Duodenal mucosa (tissue), 2 donors: ENCODE measurements around the gene SPDYE6.

Experiments
- H3K27ac ChIP-seq: one replicate; pipeline ENCODE4 v1.7.0; 2013; ENCODE audit warnings: low read depth, low read length
- H3K27me3 ChIP-seq, 2 donors: one replicate each; pipeline ENCODE4 v1.7.0; 2013; ENCODE audit warnings: low read length in 2 of 2, control low read depth in 1 of 2; ENCODE audit not compliant: insufficient read depth in 2 of 2, control insufficient read depth in 1 of 2
- H3K36me3 ChIP-seq, 2 donors: one replicate each; pipeline ENCODE4 v1.7.0; 2013; ENCODE audit warnings: low read length in 2 of 2, control low read depth in 1 of 2; ENCODE audit not compliant: insufficient read depth in 2 of 2, control insufficient read depth in 1 of 2
- H3K4me1 ChIP-seq, 2 donors: one replicate each; pipeline ENCODE4 v1.7.0; 2013; ENCODE audit warnings: low read length in 2 of 2, control low read depth in 1 of 2; ENCODE audit not compliant: insufficient read depth in 2 of 2, control insufficient read depth in 1 of 2
- H3K4me3 ChIP-seq, 2 donors: one replicate each; pipeline ENCODE4 v1.7.0; 2013; ENCODE audit warnings: low read length in 2 of 2, low read depth in 1 of 2
- H3K9ac ChIP-seq, 2 donors: one replicate each; pipeline ENCODE4 v1.7.0; 2013; ENCODE audit warnings: low read length in 2 of 2, low read depth in 1 of 2
- H3K9me3 ChIP-seq, 2 donors: one replicate each; pipeline ENCODE4 v1.7.0; 2013; ENCODE audit warnings: low read length in 2 of 2, control low read depth in 1 of 2; ENCODE audit not compliant: control insufficient read depth in 1 of 2

The SPDYE6 gene

GRCh38 chr7:102318482-102318971, 37.7 kb downstream of the SPDYE6 start:
- Histone ChIP-seq H3K4me1 (peaks cover 0 to 5% of the 10 kb centered on the region in 2 donors), H3K27ac (no peak overlapping the region), H3K9me3 (no peaks in the 10 kb centered on the region), H3K27me3 (peaks cover 0 to 4% of the 10 kb centered on the region in 2 donors), H3K9ac (no peak overlapping the region), H3K4me3 (no peak overlapping the region), H3K36me3 (no peaks in the 10 kb centered on the region)

DNA sequence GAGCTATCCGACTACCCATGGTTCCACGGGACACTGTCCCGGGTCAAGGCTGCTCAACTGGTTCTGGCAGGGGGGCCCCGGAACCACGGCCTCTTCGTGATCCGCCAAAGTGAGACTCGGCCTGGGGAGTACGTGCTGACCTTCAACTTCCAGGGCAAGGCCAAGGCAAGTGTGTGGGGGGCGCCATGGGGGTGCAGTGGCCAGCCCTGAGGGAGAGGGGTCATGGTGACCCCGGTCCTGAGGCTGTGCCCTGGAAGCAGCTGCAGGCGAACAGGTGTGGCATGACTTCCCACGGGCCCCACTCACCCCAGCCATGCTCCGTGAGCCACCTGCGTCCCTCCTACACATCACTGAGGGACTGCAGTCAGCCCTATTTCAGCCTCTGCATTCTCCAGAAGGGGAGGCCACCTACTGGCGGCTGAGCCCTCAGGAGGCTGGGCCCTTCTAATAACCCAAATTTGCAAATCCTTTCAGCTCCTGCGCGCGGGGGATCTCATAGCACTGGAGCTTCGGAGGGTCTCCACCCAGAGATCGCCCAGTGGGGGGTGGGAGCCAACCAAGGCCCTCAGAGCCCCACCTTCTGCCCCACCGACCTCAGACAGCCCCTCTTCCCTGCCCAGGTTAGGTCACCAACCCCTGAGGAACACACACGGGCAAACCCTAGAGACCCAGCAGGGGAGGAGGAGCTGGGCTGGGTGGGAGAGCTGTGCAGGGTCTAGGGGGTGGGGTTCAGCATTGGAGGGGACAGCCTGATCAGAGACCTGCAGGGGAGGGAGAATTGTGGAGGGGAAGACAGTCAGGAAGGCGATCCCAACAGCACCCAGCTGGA, 38.8 kb downstream of the SPDYE6 start:
- Histone ChIP-seq H3K27me3 (peaks cover 0 to 4% of the 10 kb centered on the region in 2 donors), H3K4me1 (peaks cover 0 to 5% of the 10 kb centered on the region in 2 donors), H3K36me3 (no peaks in the 10 kb centered on the region), H3K4me3 (no peak overlapping the region), H3K27ac (no peak overlapping the region), H3K9me3 (no peaks in the 10 kb centered on the region), H3K9ac (no peak overlapping the region)

DNA sequence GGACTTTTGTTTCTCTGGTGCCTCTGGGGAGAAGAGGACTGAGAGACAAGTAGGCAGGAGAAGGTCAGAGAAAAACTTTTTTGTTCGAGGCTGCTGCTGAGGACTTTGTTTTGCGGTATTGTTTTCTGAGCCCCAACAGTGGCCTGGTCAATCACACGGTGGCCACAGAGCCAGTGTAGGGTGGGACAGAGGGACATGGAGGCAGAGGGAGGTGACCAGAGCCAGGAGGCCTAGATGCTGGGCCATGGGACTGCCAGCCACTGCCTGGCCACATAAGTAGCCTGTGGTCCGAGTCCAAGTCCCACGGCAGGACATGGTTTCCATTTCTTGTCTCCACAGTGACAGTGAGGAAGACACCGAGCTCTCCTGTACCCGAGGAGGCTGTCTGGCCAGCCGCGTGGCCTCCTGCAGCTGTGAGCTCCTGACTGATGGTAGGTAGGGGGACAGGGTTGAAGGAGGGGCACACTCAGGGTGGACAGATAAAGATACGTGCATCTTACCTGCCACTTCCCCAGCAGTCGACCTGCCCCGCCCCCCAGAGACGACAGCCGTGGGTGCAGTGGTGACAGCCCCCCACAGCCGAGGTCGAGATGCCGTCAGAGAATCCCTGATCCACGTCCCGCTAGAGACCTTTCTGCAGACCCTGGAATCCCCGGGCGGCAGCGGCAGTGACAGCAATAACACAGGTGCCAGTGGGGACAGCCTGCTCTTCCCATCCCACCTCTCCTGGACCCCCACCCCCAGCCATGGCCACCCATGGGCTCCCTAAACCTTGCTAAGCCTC, 42.1 kb downstream of the SPDYE6 start:
- Histone ChIP-seq H3K9ac (no peak overlapping the region), H3K27ac (no peak overlapping the region), H3K36me3 (no peaks in the 10 kb centered on the region), H3K4me1 (peaks cover 0 to 5% of the 10 kb centered on the region in 2 donors), H3K9me3 (no peaks in the 10 kb centered on the region), H3K4me3 (no peak overlapping the region), H3K27me3 (no peaks in the 10 kb centered on the region)

DNA sequence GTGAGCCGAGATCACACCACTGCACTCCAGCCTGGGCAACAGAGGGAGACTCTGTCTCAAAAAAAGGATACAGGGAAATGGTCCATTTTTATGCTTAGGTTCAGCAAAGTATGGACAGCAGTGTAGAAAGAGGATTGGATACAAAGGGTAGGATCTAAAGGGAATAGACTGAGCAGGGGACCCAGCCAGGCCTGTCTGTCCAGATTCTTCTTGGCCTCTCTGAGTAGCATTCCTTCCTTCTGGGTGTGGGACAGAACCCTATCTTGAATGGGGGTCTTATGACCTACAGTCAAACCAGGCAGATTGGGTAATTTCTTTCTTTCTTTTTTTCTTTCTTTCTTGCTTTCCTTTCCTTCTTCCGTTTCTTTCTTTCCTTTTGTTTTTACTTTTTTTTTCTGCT, 43.9 kb downstream of the SPDYE6 start:
- H3K27ac ChIP-seq = no peak overlapping the region
- H3K4me1 ChIP-seq = peaks cover 3 to 10% of the 10 kb centered on the region in 2 donors
- H3K9me3 ChIP-seq = no peaks in the 10 kb centered on the region

GRCh38 chr7:102310414-102310815, 45.8 kb downstream of the SPDYE6 start:
- Histone ChIP-seq H3K27ac (no peak overlapping the region), H3K9ac (no peak overlapping the region), H3K9me3 (no peaks in the 10 kb centered on the region), H3K4me3 (no peak overlapping the region), H3K4me1 (peaks cover 13 to 21% of the 10 kb centered on the region in 2 donors), H3K27me3 (no peaks in the 10 kb centered on the region), H3K36me3 (no peaks in the 10 kb centered on the region)

More for the DNA sequence above, 43.9 kb downstream of the SPDYE6 start:
- H3K4me3 ChIP-seq = no peak overlapping the region
- H3K36me3 ChIP-seq = no peaks in the 10 kb centered on the region
- H3K9ac ChIP-seq = no peak overlapping the region
- H3K27me3 ChIP-seq = no peaks in the 10 kb centered on the region

- H3K27ac ChIP-seq = no peak overlapping the region
- H3K36me3 ChIP-seq = no peaks in the 10 kb centered on the region
- H3K9me3 ChIP-seq = no peaks in the 10 kb centered on the region
- peaks cover 19 to 21% of the 10 kb centered on the region in 2 donors for H3K4me1 ChIP-seq
- H3K9ac ChIP-seq = no peak overlapping the region
- H3K27me3 ChIP-seq = no peaks in the 10 kb centered on the region
- H3K4me3 ChIP-seq = peak overlapping the region; percentile 41 to 57
Observed at GRCh38 chr7:102306916-102307677, 49.1 kb downstream of the SPDYE6 start.

GRCh38 chr7:102305414-102306268, 50.6 kb downstream of the SPDYE6 start:
- no peak overlapping the region for H3K4me3 ChIP-seq
- no peaks in the 10 kb centered on the region for H3K9me3 ChIP-seq
- H3K27me3 ChIP-seq = no peaks in the 10 kb centered on the region
- H3K27ac ChIP-seq = no peak overlapping the region
- H3K36me3 ChIP-seq = no peaks in the 10 kb centered on the region
- H3K4me1 ChIP-seq = peaks cover 19 to 21% of the 10 kb centered on the region in 2 donors
- no peak overlapping the region for H3K9ac ChIP-seq

DNA sequence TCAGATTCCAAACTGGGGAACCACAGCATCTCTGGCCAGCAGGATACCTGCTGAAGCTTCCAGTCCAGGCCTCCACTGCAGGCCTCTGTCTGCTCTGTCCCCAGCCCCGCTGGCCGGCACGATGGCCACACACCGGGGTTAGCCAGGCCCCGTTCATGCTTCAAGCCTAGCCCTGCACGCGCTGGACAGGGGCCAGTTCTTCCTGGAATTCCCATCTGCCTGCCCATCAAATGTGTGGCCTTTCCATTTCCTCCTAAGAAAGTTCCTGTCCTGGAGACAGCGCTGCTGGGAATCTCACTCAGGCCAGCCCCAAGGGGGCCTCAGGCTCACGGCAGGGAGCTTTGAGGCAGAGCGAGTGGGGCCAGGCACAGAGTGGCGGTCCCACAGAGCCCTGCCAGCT, 51.6 kb downstream of the SPDYE6 start:
- Histone ChIP-seq H3K36me3 (no peaks in the 10 kb centered on the region), H3K9ac (no peak overlapping the region), H3K27ac (no peak overlapping the region), H3K4me1 (peaks cover 19 to 21% of the 10 kb centered on the region in 2 donors), H3K27me3 (no peaks in the 10 kb centered on the region), H3K4me3 (no peak overlapping the region), H3K9me3 (no peaks in the 10 kb centered on the region)

DNA sequence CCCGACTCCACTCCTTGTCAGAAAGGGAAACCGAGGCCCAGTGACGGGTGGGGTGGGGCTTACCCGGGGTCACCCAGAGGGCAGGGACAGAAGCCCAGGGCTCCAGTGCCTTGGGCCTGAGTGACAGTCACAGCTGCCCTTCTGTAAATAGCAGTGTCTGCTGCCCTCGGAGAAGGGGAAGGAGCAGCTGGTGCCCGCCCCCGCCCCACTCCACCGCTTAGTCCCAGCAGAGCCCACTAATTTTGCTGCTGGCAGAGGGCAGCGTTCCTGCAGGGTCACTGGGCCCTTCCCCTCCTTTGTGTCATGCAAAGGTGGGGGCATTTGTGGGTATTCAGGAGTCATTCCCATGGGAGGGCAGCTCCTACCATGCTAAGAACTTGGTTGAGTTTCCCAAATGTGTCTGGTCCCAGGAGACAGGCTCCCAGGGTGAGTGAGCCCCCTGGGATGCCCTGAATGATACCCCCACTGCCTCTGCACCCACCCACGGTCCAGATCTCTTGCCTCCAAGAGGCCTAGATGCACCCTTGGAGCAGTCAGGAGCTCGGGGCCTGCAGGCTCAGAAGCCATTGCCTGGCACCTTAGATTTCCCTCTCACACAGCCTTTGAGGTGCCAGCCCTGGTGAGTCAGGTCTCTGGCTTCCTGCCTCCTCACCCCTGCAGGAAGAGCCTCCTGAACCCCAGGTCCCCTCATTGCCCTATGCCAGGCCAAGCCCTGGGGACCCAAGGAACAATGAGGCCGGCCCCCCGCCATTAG, 52.4 kb downstream of the SPDYE6 start:
- peaks cover 19 to 21% of the 10 kb centered on the region in 2 donors for H3K4me1 ChIP-seq
- no peaks in the 10 kb centered on the region for H3K27me3 ChIP-seq
- H3K4me3 ChIP-seq = no peak overlapping the region
- H3K27ac ChIP-seq = no peak overlapping the region
- H3K9me3 ChIP-seq = no peaks in the 10 kb centered on the region
- H3K9ac ChIP-seq = no peak overlapping the region
- H3K36me3 ChIP-seq = no peaks in the 10 kb centered on the region
